Stimulated activated naive CD8-positive, alpha-beta T cell treated with anti-CD3 and anti-CD28 coated beads, Interleukin-15, amount 100 ng/mL, for 72 hours (primary cell): ENCODE results near the gene PTPRN2.
A peak's percentile ranks its signal among the peaks of the same experiment; 100 is the strongest.

Source experiments
- ATAC-seq: fragments of 150-1000 bp; cut with Tn5 transposase; 2 replicates; pipeline ENCODE4 v1.10.0; 2021; ENCODE audit warnings: mild to moderate bottlenecking, moderate library complexity
- DNase-seq, 2 donors: peaks; one replicate each; pipeline ENCODE4 v3.0.0; 2021 to 2022
- H3K27ac Mint-ChIP-seq, 2 donors: one replicate each; pipeline ENCODE4 v1.8.0; 2022; ENCODE audit warnings: mild to moderate bottlenecking in 2 of 2, mixed read lengths in 2 of 2, moderate library complexity in 2 of 2
- H3K27me3 Mint-ChIP-seq: one replicate; pipeline ENCODE4 v1.8.0; 2022; ENCODE audit warnings: mixed read lengths
- H3K4me1 Mint-ChIP-seq: one replicate; pipeline ENCODE4 v1.8.0; 2022; ENCODE audit warnings: mild to moderate bottlenecking, mixed read lengths
- H3K4me3 Mint-ChIP-seq, 2 donors: one replicate each; pipeline ENCODE4 v1.8.0; 2022; ENCODE audit warnings: mild to moderate bottlenecking in 2 of 2, mixed read lengths in 2 of 2, moderate library complexity in 1 of 2
- H3K9me3 Mint-ChIP-seq, 2 donors: one replicate each; pipeline ENCODE4 v1.8.0; 2022; ENCODE audit warnings: mixed read lengths in 2 of 2

PTPRN2 gene

GRCh38 chr7:157559596-157560257, 1027.9 kb downstream of the PTPRN2 start:
- Mint-ChIP-seq H3K27ac (peak overlapping the region in 1 of 2 donors; percentile 7), H3K4me1 (no peaks in the 10 kb centered on the region), H3K9me3 (no peaks in the 10 kb centered on the region), H3K27me3 (no peaks in the 10 kb centered on the region), H3K4me3 (no peak overlapping the region)
- ATAC-seq (no peak), DNase-seq (no peak)

- peak overlapping the region in 1 of 2 donors; percentile 7 for H3K27ac Mint-ChIP-seq
- ATAC-seq = no peak
- no peaks in the 10 kb centered on the region for H3K9me3 Mint-ChIP-seq
- no peak for DNase-seq
- H3K27me3 Mint-ChIP-seq = no peaks in the 10 kb centered on the region
- no peak overlapping the region for H3K4me3 Mint-ChIP-seq
- H3K4me1 Mint-ChIP-seq = no peaks in the 10 kb centered on the region
Observed at GRCh38 chr7:157558875-157559595, 1028.6 kb downstream of the PTPRN2 start.

DNA sequence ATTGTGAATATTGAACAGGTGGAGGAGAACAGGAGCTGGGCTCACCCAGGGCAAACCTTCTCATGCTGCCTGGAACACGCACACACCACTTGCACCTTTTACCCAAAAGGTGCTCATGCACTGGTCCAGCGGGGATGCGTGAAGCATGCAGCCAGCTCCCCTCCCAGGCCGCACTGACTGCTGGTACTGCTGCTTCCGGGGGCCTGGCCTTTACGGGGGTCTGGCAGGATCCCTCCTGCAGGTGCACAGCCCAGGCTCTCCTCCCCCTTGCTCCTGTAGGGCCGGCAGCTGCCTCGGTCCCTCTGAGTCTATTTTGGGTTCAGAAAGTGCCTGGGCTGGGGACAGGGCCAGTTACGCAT, 1029.1 kb downstream of the PTPRN2 start:
- Mint-ChIP-seq H3K27me3 (no peaks in the 10 kb centered on the region), H3K4me3 (no peak overlapping the region), H3K9me3 (no peaks in the 10 kb centered on the region), H3K4me1 (no peaks in the 10 kb centered on the region), H3K27ac (no peak overlapping the region)
- no peak for DNase-seq
- no peak for ATAC-seq

DNA sequence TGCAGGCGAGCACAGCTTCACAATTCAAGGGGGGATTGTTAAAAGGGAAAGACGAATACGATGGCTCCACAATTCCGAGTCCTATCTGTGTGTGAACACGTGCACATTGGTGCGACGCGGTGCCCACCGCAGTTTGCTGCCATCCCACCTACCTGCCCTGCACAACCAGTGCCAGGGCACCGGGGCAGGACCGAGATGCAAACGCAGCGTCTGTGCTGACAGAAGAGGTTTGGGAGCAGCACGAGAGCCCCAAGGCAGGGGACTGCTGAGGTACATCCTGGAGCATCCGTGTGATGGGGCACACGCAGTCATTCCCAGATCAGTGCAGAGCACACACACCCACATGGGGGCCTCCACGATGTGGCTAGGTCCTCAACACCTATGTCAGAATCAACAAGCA, 1029.6 kb downstream of the PTPRN2 start:
- H3K27me3 Mint-ChIP-seq = no peaks in the 10 kb centered on the region
- H3K9me3 Mint-ChIP-seq = no peaks in the 10 kb centered on the region
- no peak overlapping the region for H3K4me3 Mint-ChIP-seq
- DNase-seq (no peak), ATAC-seq (no peak)
- no peak overlapping the region for H3K27ac Mint-ChIP-seq
- no peaks in the 10 kb centered on the region for H3K4me1 Mint-ChIP-seq

- DNase-seq (no peak), ATAC-seq (no peak)
- H3K9me3 Mint-ChIP-seq = no peaks in the 10 kb centered on the region
- no peak overlapping the region for H3K4me3 Mint-ChIP-seq
- no peaks in the 10 kb centered on the region for H3K27me3 Mint-ChIP-seq
- H3K4me1 Mint-ChIP-seq = no peaks in the 10 kb centered on the region
- no peak overlapping the region for H3K27ac Mint-ChIP-seq
Observed at GRCh38 chr7:157557263-157557662, 1030.4 kb downstream of the PTPRN2 start.

DNA sequence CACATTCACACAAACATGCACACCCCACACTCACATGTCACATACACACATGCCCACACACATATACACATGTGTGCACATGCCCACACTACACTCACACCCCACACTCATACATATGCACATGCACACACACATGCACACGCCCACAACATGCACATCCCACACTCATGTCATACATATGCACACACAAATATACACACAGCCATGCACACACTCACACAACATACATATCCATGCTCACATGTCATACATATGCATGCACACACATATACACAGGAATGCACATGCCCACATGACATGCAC, 1031.0 kb downstream of the PTPRN2 start:
- ATAC-seq = no peak
- H3K27ac Mint-ChIP-seq = no peak overlapping the region
- no peaks in the 10 kb centered on the region for H3K9me3 Mint-ChIP-seq
- no peak for DNase-seq
- no peaks in the 10 kb centered on the region for H3K27me3 Mint-ChIP-seq
- H3K4me1 Mint-ChIP-seq = no peaks in the 10 kb centered on the region
- no peak overlapping the region for H3K4me3 Mint-ChIP-seq

DNA sequence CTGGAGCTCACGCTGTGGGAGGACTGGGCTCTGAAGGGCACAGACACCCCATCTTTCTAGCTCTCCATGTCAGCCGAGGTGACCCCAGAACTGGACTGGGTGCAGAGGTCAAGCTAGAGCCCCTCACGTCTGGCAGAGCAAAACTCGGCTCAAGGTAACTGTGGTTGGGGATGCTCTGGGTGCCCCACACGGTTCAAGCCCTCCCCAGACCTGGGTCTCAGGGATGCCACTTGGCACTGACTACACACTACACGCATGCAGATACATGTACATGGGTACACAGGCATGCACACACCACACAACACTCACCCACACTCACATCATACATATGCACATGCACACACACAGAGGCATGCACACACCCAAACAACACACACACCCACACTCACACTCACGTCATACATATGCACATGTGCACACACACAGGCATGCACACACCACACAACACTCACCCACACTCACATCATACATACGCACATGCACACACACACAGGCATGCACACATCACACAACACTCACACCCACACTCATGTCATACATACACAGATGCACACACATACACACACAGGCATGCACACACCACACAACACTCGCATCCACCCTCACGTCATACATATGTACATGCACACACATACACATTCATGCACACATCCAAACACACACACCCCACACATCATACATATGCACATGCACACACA, 1031.5 kb downstream of the PTPRN2 start:
- Mint-ChIP-seq H3K27me3 (no peaks in the 10 kb centered on the region), H3K4me3 (no peak overlapping the region), H3K27ac (no peak overlapping the region), H3K9me3 (no peaks in the 10 kb centered on the region), H3K4me1 (no peaks in the 10 kb centered on the region)
- DNase-seq (no peak), ATAC-seq (no peak)

DNA sequence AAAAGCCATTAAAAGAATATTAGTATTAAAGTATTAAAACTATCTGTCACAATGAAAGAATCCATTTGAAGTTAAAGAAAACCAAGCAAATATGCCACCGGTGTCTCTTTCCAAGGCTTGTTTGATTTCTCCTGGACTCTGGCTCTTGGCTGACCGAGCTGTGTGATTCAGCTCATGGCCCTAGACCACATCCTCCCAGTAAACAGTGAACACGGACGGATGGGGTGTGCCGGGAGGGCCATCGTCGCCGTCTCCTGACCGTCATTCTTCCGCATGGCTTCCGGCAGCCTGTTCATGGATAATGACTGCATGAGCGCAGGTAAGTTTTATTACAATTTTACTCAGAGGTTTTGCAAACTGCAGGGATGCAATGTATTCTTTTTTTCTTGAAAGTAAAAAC, 1032.3 kb downstream of the PTPRN2 start:
- DNase-seq = no peak
- no peak for ATAC-seq
- Mint-ChIP-seq H3K4me1 (no peaks in the 10 kb centered on the region), H3K4me3 (no peak overlapping the region), H3K27me3 (no peaks in the 10 kb centered on the region), H3K27ac (no peak overlapping the region), H3K9me3 (no peaks in the 10 kb centered on the region)

DNA sequence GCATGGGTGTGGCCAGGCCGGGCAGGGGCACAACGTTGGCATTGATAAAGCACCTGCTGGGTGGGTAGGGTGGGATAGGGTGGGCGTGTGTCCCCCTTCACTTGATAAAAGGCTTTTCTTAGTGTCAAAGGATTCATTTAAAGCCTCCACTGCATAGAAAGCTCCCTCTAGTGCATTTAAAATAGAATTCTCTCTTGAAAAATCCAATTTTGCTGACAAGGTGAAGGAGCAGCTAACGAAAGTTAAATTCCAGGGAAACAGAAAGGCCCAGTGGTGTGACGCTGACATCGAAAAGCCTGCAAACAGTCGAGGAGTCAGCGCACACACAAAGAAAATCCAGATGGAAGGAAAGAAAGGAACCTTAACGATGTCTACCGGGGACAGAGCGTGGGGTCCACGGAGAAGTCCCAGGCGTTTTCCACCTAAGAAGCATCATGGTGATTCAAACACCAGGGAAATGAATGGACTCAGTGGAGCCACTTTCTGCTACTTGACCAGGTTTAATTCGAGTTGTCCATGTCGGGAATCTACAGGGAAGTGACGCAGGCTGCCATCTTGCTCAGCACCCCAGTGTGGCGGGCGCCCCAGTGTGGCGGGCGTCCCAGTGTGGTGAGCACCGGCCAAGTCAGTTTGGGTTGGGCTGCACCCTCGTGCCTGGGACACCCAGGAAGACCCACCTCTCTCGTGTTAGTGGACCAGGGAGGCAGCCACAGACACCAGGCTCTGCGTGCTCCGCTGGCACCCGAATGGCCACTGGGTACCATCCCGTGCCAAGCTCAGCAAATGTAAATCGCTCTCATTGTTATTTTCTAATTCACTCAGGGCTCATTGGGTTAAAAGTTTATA, 1033.0 kb downstream of the PTPRN2 start:
- no peaks in the 10 kb centered on the region for H3K9me3 Mint-ChIP-seq

GRCh38 chr7:157553256-157553655, 1034.4 kb downstream of the PTPRN2 start:
- Mint-ChIP-seq H3K27ac (no peak overlapping the region), H3K4me3 (no peak overlapping the region), H3K27me3 (no peaks in the 10 kb centered on the region), H3K4me1 (no peaks in the 10 kb centered on the region), H3K9me3 (no peaks in the 10 kb centered on the region)
- DNase-seq (no peak), ATAC-seq (no peak)

More for the DNA sequence above, 1033.0 kb downstream of the PTPRN2 start:
- no peaks in the 10 kb centered on the region for H3K4me1 Mint-ChIP-seq
- no peak for ATAC-seq
- H3K4me3 Mint-ChIP-seq = no peak overlapping the region
- H3K27me3 Mint-ChIP-seq = no peaks in the 10 kb centered on the region
- DNase-seq = no peak
- H3K27ac Mint-ChIP-seq = no peak overlapping the region

DNA sequence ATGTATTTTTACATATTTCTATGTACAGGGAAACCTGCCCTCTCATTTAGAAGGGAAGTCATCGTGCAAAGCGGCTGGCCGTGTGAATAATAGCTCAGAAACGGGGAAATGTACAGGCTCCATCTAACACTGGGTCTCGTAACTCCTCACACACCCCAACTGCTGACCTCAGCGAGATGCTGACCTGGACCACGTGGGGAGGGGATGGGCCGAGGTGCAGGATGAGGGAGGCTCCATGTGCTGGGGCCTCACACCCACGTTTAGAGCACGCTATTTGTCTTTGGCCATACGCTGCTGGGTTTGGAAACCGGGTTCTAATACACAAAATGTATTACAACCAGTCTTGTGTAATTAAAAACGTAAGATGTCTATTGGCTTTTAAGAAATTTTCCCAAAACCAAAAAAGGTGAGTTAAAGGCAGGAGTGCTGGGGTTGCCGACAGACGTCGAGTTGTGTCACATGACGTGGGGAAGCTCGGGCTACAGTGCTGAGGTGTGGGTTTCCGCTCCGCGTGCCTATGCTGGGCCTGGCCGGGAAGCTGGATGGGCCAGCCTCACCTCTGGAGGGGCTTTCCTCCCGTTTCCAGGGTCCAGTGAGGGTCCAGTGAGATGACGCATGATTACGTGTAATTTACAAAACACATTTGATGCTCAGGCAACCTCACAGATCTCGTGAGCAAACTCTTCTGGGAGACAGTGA, 1035.2 kb downstream of the PTPRN2 start:
- Mint-ChIP-seq H3K4me3 (no peak overlapping the region), H3K4me1 (no peaks in the 10 kb centered on the region), H3K9me3 (no peaks in the 10 kb centered on the region), H3K27ac (no peak overlapping the region), H3K27me3 (no peaks in the 10 kb centered on the region)
- DNase-seq (no peak), ATAC-seq (no peak)

DNA sequence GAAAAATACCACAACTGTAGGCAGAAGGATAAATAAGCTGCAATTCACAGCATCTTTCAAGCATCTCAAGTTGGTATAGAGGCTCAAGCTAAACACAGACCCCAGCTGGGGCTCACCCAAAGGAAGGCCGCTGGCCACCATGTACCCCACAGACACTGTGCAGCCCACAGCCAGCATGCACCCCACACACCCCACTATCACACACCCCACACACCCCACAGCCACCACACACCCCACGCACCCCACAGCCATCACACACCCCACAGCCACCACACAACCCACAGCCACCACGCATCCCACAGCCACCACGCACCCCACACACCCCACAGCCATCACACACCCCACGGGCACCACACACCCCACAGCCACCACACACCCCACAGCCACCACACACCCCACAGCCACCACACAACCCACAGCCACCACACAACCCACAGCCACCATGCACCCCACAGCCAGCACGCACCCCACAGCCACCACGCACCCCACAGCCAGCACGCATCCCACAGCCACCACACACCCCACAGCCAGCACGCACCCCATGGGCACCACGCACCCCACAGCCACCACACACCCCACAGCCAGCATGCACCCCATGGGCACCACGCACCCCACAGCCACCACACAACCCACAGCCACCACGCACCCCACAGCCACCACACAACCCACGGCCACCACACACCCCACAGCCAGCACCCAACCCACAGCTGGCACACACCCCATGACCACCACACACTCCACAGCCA, 1036.1 kb downstream of the PTPRN2 start:
- H3K27ac Mint-ChIP-seq = peak overlapping the region in 1 of 2 donors; percentile 9
- H3K9me3 Mint-ChIP-seq = no peaks in the 10 kb centered on the region
- peak; percentile 54 for ATAC-seq
- no peaks in the 10 kb centered on the region for H3K4me1 Mint-ChIP-seq
- H3K4me3 Mint-ChIP-seq = no peak overlapping the region
- DNase-seq = no peak
- no peaks in the 10 kb centered on the region for H3K27me3 Mint-ChIP-seq

DNA sequence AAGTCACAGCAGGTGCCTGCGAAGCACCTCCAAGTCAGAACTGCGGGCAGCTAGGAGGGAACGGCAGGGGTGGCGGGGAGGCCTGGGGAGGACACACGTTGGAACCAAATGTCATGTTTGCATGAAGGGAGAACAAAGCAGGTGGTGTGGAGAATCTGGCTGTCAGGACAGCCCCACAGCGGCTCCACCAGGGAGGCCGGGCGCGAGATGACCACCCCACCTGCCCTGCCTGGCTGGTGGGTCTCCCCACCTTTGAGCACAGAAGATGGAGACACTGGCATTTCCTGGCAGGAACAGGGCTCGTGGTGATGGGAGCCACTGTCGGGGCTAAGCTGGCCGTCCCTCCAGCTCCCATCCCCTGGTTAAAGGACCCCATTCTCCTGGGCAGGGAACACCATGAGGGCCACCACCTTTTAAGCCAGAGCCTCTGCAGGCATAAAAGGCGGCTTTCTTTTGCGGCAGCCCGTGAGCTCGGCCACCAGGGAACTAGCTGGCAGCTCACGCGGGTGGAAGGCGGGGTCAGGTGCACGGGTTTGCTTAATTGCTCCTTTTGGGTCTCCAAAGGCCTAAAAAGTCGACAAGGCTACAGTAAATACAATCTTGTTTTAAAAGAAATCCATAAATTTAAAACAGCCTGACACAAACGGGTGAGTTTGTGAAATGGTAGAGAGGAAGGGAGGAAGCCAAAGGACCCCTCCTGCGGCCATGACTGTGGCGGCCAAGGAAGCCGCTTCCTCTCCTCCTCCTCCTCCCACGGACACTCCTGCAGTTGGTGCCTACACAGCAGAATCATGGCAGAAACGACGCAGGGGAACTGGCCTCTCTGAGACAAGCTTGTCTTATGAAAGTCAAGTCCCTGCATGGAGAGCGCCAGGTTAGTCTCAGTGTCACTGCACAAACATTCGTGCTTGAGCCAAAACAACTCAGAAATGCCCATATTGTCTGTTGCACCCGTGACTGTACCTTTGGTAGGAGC, 1037.0 kb downstream of the PTPRN2 start:
- no peak overlapping the region for H3K27ac Mint-ChIP-seq
- H3K4me1 Mint-ChIP-seq = no peaks in the 10 kb centered on the region
- DNase-seq (no peak), ATAC-seq (no peak)
- no peaks in the 10 kb centered on the region for H3K27me3 Mint-ChIP-seq
- no peak overlapping the region for H3K4me3 Mint-ChIP-seq
- H3K9me3 Mint-ChIP-seq = no peaks in the 10 kb centered on the region
